ES-I3 (cell line): ENCODE results near the gene HS3ST2.
"Not testable (repeated sequence)": the region's sequence is repeated elsewhere in the genome, so short reads cannot be mapped to it uniquely, and the experiment has no call there.

Experiments used
- H3K36me3 ChIP-seq: 2 replicates; pipeline ENCODE4 v1.6.1; 2013; ENCODE audit warnings: mild to moderate bottlenecking, low read length, control low read depth, moderate library complexity; ENCODE audit not compliant: insufficient read depth
- H3K4me1 ChIP-seq: 2 replicates; pipeline ENCODE4 v1.6.1; 2013; ENCODE audit warnings: mild to moderate bottlenecking, control low read depth, low read length; ENCODE audit not compliant: insufficient read depth
- H3K9ac ChIP-seq: 2 replicates; pipeline ENCODE4 v1.6.1; 2013; ENCODE audit warnings: low read depth, mild to moderate bottlenecking, low read length, moderate library complexity
- H3K9me3 ChIP-seq: 2 replicates; pipeline ENCODE4 v1.6.1; 2013; ENCODE audit warnings: mild to moderate bottlenecking, low read length, moderate library complexity; ENCODE audit not compliant: control insufficient read depth, insufficient read depth

The HS3ST2 gene

DNA sequence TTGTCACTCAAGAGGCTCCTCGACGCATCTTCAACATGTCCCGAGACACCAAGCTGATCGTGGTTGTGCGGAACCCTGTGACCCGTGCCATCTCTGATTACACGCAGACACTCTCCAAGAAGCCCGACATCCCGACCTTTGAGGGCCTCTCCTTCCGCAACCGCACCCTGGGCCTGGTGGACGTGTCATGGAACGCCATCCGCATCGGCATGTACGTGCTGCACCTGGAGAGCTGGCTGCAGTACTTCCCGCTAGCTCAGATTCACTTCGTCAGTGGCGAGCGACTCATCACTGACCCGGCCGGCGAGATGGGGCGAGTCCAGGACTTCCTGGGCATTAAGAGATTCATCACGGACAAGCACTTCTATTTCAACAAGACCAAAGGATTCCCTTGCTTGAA, 101.0 kb downstream of the HS3ST2 start:
- Histone ChIP-seq H3K9ac (no peak overlapping the region), H3K9me3 (no peaks in the 10 kb centered on the region), H3K4me1 (no peaks in the 10 kb centered on the region), H3K36me3 (no peaks in the 10 kb centered on the region)

DNA sequence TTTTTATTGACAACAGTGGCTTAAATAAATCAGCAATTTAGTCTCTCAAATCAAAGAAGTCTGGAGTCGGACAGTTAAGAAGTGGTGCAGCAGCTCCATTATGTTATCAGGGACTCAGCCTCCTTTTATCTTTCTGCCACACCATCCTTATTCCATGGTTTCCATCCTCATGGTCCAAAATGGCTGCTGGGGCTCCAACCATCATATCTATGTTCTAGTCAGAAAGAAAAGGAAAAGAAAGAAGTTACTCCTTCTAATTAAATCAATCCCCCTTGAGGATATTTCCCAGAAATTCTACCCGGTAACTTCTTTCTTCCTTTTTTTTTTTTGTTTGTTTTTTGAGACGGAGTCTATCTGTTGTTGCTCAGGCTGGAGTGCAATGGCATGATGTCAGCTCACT, 109.5 kb downstream of the HS3ST2 start:
- Histone ChIP-seq H3K9ac (no peak overlapping the region), H3K9me3 (no peaks in the 10 kb centered on the region), H3K4me1 (no peaks in the 10 kb centered on the region), H3K36me3 (no peaks in the 10 kb centered on the region)

DNA sequence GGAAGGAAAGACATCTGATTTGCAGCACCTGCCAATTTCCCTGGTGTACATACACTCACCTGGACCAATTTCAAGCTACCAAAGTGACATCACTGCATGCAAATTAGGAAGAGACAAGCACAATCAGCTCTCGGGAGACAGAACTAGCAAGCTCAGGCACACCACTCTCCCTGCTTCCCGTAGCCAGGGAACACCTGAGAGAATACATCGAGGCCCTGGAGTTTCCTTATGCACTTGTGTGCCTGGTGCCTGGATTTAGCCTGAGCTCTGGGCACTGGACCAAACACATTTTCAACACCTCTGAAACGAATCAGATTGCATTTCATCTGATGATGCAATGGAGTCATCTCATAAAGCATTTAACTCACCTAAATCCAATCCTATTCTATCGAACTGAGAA, 110.5 kb downstream of the HS3ST2 start:
- H3K4me1 ChIP-seq, result no peaks in the 10 kb centered on the region
- no peak overlapping the region for H3K9ac ChIP-seq
- H3K9me3 ChIP-seq, result no peaks in the 10 kb centered on the region
- no peaks in the 10 kb centered on the region for H3K36me3 ChIP-seq

DNA sequence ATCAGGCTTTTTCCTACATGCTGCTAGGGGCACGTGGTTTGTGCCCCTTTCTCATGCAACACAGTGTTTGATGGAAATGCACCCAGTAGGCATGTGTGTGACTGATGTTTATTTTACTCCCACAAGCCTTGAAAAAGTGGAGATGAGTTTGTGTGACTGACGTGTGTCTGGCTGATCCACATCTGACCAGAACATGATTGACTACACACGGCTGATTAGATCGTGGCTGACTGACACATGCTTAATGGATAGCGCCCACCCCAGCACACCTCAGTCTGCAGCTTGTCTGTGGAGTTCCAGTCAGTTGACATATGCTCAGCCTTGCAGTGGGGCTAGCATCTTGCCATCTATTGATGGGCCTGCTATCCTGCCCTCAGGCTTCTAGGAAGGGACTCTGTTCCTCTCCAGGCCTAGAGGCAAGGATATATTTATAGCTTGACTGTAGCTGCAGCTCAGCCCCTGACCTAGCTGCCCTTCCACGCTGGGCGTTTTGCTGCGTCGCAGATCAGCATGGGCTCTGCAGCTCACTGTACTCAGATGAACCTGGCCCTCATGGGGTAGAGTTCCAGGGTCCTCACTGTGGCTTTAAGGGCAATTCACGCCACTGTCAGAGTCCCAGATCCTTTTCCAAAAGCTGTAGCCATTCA, 112.3 kb downstream of the HS3ST2 start:
- H3K9me3 ChIP-seq, result no peaks in the 10 kb centered on the region
- no peak overlapping the region for H3K9ac ChIP-seq
- no peaks in the 10 kb centered on the region for H3K36me3 ChIP-seq
- H3K4me1 ChIP-seq, result no peaks in the 10 kb centered on the region

DNA sequence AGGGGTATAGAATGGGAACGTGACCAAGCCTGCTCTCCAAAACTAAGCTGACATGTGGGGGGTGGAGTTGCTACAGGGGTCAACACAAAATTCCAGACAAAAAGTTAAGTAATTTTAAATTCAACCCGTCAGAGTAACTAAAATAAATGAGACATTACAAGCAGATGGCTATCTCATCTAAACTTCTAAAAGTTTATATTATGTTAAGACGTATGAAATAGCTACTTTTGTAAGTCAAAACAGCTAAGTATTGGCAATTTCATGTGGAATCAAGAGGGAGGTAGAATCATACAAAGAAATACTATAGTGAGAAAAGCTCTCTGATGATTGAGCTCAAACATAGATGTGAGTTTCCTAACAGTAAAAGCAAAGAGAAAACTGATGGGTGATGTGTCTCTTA, 113.3 kb downstream of the HS3ST2 start:
- H3K9me3 ChIP-seq, result no peaks in the 10 kb centered on the region
- H3K4me1 ChIP-seq, result peaks cover 4% of the 10 kb centered on the region; the same call in 1 of the 2 replicates
- no peaks in the 10 kb centered on the region for H3K36me3 ChIP-seq
- H3K9ac ChIP-seq, result no peak overlapping the region

DNA sequence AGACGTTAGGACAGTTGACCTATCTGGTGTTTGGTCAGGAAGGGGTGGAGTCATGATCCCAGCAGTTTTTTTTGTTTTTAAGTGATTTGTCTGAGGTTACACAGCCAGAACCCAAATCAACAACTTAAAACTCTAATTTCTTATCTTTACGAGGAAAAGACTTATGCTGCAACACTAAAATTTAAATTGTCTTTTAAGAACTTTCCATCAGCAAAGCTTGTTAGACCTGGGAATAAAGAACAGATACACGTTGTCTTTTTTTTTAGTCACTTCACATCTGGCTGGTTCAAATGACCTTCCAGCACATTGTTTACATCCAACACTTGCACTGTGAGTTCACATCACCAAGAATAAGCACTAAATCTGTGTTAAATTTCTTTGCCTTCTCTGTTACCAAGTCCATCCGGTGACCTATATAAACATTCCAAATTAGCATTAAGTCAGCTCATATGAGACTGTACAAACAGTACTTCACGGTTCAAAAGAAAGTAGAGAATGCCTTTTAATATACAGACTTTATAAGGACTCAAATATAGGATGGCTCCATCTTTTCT, 115.0 kb downstream of the HS3ST2 start:
- Histone ChIP-seq H3K36me3 (no peaks in the 10 kb centered on the region), H3K4me1 (peaks cover 13% of the 10 kb centered on the region; the same call in 1 of the 2 replicates)

DNA sequence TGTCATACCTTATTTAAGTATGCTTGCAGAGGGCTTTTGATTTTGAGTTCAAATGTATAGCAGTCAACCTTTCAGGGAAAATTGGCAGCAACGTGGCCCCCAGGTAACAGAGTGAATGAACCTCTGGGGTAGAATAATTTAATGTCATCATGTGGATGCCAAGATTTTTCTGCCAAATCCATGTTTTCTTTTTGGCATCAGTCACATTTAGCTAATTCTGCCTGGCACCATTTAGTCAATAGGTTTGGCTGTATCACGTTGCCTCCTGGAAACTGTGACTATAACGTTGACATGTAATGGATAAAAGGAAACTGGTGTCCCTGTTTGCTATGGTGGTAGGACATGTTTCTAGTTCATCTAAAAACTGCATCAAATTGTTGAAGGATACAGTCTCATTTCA, 115.5 kb downstream of the HS3ST2 start:
- no peaks in the 10 kb centered on the region for H3K9me3 ChIP-seq
- no peak overlapping the region for H3K9ac ChIP-seq
- H3K36me3 ChIP-seq, result no peaks in the 10 kb centered on the region
- H3K4me1 ChIP-seq, result peaks cover 13% of the 10 kb centered on the region; the same call in 1 of the 2 replicates

More for the DNA sequence above, 115.0 kb downstream of the HS3ST2 start:
- Histone ChIP-seq H3K9ac (no peak overlapping the region), H3K9me3 (no peaks in the 10 kb centered on the region)

DNA sequence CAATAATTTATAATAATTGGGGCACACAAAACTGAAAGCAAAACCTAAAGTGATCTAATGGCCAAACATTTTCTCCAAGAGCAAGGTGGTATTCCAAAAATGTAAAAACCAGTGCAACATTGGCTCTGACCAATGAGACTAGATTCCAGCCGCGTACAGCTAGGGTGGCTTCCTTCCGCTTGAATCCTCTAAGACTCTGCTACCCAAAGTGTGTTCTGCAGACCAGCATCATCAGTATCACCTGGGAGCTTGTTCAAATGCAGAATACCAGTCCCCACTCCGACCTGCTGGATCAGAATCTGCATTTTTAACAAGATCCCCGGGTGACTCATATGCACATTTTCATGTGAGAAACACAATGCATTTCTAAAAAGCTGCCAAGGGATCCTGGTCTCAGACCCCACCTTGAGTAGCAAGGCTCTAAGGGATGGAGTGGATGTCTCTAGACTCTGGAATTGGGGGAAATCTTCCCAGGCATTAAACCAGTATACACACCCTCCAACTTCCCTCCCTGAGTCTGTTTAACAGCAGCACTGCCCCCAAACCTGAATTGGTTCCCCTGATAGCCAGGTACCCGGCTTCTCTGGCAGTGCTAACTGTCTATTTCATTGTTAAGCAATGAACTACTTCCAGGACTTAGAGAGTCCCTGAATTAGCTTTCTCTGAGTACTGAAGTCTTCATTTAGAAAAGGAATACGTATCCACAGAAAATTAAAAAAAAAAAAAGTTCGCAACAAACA, 118.2 kb downstream of the HS3ST2 start:
- Histone ChIP-seq H3K9me3 (no peaks in the 10 kb centered on the region), H3K36me3 (no peaks in the 10 kb centered on the region), H3K9ac (no peak overlapping the region), H3K4me1 (peaks cover 13% of the 10 kb centered on the region; the same call in 1 of the 2 replicates)

DNA sequence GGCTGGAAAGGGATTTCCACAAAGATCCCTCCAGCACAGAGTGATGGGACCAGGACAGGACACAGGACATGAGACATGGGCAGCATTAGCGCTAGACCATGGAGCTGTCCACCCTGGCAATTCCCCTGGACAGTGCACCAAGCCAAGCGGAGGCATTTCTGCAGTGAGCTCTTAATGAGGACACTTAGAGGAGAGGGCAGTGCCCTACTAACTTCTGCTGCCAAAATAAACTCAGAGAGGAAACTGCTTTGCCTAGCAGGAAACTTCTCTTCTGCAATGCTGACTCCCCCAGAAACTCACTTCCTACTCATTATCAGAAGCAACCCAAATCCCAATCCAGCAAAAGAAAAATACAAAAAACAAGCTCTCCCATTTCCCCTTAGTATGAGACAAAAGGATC, 119.2 kb downstream of the HS3ST2 start:
- H3K4me1 ChIP-seq, result peaks cover 13% of the 10 kb centered on the region; the same call in 1 of the 2 replicates
- no peak overlapping the region for H3K9ac ChIP-seq
- no peaks in the 10 kb centered on the region for H3K36me3 ChIP-seq

DNA sequence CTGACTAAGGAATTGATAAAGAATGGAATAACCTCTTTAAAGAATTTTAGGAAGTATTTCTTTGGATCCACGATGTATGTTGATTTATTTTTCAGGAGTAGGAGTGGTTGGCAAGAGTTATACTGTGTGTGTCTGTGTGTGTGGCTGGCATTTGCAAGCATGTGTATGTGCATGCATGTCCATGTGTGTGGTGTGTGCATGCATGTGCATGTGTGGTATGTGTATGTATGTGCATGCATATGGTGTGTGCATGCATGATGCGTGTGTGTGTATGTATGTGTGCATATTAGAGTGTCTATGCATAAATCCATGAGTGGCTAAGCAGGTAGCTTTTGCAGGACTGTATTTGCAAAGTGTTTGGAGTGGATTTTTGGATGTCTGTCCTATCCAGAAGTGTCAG, 120.8 kb downstream of the HS3ST2 start:
- Histone ChIP-seq H3K9me3 (no peaks in the 10 kb centered on the region), H3K9ac (no peak overlapping the region), H3K36me3 (no peaks in the 10 kb centered on the region), H3K4me1 (peaks cover 13% of the 10 kb centered on the region; the same call in 1 of the 2 replicates)

More for the DNA sequence above, 119.2 kb downstream of the HS3ST2 start:
- H3K9me3 ChIP-seq, result no peaks in the 10 kb centered on the region

DNA sequence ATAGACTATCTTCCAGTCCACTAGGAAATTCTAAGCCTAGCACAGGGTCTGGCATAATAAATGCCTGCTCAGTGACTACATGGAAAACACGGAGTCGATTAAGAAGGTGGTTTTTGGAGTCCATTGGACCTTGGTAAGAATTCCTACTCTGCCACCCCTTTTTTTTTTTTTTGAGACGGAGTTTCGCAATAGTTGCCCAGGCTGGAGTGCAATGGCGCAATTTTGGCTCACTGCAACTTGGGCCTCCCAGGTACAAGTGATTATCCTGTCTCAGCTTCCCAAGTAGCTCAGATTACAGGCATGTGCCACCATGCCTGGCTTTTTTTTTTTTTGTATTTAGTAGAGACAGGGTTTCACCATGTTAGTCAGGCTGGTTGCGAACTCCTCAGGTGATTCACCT, 123.2 kb downstream of the HS3ST2 start:
- Histone ChIP-seq H3K9ac (no peak overlapping the region), H3K9me3 (no peaks in the 10 kb centered on the region), H3K36me3 (no peaks in the 10 kb centered on the region), H3K4me1 (peaks cover 11% of the 10 kb centered on the region; the same call in 1 of the 2 replicates)

DNA sequence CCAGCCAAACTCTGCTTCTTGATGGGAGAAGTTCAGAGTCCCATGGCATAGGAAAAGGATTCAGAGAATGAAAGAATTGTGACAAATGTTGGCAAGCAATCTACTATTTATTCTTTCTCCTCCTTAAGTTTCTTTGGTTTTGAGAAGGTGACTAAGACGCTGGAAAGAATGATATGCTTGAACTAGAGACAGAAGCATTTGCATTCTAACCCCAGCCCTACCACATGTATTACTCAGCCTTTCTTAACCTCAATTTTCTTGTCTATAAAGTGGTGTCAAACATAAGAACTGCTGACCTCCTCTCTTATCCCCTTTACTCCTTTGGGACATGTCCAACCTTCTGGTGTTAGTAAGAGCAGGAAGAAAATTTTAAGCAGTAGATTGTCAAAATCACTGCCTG, 124.7 kb downstream of the HS3ST2 start:
- H3K36me3 ChIP-seq, result no peaks in the 10 kb centered on the region
- no peak overlapping the region for H3K9ac ChIP-seq
- H3K4me1 ChIP-seq, result no peaks in the 10 kb centered on the region
- no peaks in the 10 kb centered on the region for H3K9me3 ChIP-seq

DNA sequence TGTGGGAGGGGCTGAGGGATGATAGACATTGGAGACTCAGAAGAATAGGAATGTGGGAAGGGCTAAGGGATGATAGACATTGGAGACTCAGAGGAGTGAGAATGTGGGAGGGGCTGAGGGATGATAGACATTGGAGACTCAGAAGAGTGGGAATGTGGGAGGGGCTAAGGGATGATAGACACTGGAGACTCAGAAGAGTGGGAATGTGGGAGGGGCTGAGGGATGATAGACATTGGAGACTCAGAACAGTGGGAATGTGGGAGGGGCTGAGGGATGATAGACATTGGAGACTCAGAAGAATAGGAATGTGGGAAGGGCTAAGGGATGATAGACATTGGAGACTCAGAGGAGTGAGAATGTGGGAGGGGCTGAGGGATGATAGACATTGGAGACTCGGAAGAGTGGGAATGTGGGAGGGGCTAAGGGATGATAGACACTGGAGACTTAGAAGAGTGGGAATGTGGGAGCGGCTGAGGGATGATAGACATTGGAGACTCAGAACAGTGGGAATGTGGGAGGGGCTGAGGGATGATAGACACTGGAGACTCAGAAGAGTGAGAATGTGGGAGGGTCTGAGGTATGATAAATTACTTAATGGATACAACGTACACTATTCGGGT, 125.9 kb downstream of the HS3ST2 start:
- not testable (repeated sequence) for H3K4me1 ChIP-seq, H3K36me3 ChIP-seq, H3K9ac ChIP-seq, H3K9me3 ChIP-seq

DNA sequence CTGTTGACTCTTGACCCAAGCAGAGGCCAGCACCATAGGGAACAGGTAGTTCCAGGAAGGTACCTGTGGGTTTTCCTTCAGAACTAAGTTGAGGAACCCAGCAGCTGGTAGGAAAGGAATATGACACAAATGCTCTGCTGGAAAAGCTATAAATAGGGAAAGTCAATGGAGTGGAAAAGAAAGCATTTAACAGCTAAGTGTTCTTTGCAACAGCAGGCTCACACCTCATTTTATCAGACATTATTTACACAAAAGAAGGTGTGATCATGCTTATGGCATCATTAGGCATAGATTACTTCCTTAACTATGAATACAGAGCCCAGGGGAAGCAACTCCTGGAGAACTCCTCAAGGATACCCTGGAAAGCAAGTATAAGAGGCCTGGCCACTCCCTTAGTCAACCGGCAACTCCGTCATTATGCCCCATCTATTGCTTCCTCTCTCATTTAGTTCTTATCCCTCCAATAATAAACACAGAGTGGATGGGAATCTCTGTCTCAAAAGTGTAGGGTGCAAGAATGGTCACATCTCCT, 128.1 kb downstream of the HS3ST2 start:
- H3K36me3 ChIP-seq, result no peaks in the 10 kb centered on the region
- H3K9ac ChIP-seq, result no peak overlapping the region
- H3K4me1 ChIP-seq, result no peaks in the 10 kb centered on the region
- no peaks in the 10 kb centered on the region for H3K9me3 ChIP-seq
